ENCODE measurements around the gene MIX23.
"Not testable (repeated sequence)": the region's sequence is repeated elsewhere in the genome, so short reads cannot be mapped to it uniquely, and the experiment has no call there.

Gene MIX23

GRCh38 chr3:122391681-122392446, 8.8 kb upstream of the MIX23 start:
- no peak for DNase-seq

- no peak for DNase-seq
Observed at GRCh38 chr3:122390665-122391064, 7.6 kb upstream of the MIX23 start.

- DNase-seq = no peak
Observed at GRCh38 chr3:122389892-122390291, 6.9 kb upstream of the MIX23 start.

- DNase-seq = no peak
Observed at GRCh38 chr3:122389197-122389596, 6.2 kb upstream of the MIX23 start.

GRCh38 chr3:122387709-122388108, 4.7 kb upstream of the MIX23 start:
- DNase-seq = no peak

GRCh38 chr3:122383771-122384697, 1.0 kb upstream of the MIX23 start, which contains the start of gene FAM162A:
Gene FAM162A (plus strand): TSS chr3:122384182. CDS start chr3:122384266, 84 bp downstream.
- peak; percentile 94 for DNase-seq

GRCh38 chr3:122377975-122378374, 5.1 kb downstream of the MIX23 start:
- DNase-seq = no peak

- no peak for DNase-seq
Observed at GRCh38 chr3:122374034-122374433, 9.0 kb downstream of the MIX23 start.

- no peak for DNase-seq
Observed at GRCh38 chr3:122366379-122366749, 16.7 kb downstream of the MIX23 start.

GRCh38 chr3:122365582-122366378, 17.3 kb downstream of the MIX23 start:
- not testable (repeated sequence) for DNase-seq

GRCh38 chr3:122365073-122365472, 18.0 kb downstream of the MIX23 start:
- no peak for DNase-seq

GRCh38 chr3:122364490-122364889, 18.5 kb downstream of the MIX23 start:
- no peak for DNase-seq

GRCh38 chr3:122362026-122362425, 21.0 kb downstream of the MIX23 start:
- no peak for DNase-seq

- no peak for DNase-seq
Observed at GRCh38 chr3:122358703-122359032, 24.4 kb downstream of the MIX23 start.

- no peak for DNase-seq
Observed at GRCh38 chr3:122357828-122358702, 25.0 kb downstream of the MIX23 start.

GRCh38 chr3:122356402-122356801, 26.6 kb downstream of the MIX23 start:
- DNase-seq = peak; percentile 8

- DNase-seq = no peak
Observed at GRCh38 chr3:122355612-122356011, 27.4 kb downstream of the MIX23 start.

GRCh38 chr3:122353893-122354401, 29.1 kb downstream of the MIX23 start:
- DNase-seq = no peak

GRCh38 chr3:122353215-122353614, 29.8 kb downstream of the MIX23 start:
- no peak for DNase-seq

GRCh38 chr3:122351612-122352011, 31.4 kb downstream of the MIX23 start:
- no peak for DNase-seq

GRCh38 chr3:122350814-122351418, 32.1 kb downstream of the MIX23 start:
- no peak for DNase-seq

Measured in stimulated activated CD4-positive, alpha-beta T cell treated with anti-CD3 and anti-CD28 coated beads, Interleukin-4, amount 100 ng/mL, for 1 hour (primary cell).